Ovary (tissue), 9 donors: Measurements from ENCODE around the gene YLPM1. TPM values are rescaled to one million over a fixed set of nuclear protein-coding genes. Genes with fewer than 3 reads are reported as not detected.

Source experiments
- DNase-seq, 5 donors: peaks; one replicate each; pipeline ENCODE4 v3.0.0-alpha.2; 2019 to 2020
- H3K27ac ChIP-seq, 2 donors: fragments of 200-600 bp; one replicate each; pipeline versions ENCODE4 v1.5.1 to v1.8.0; 2019 to 2022
- H3K27me3 ChIP-seq: fragments of 200-600 bp; one replicate; pipeline ENCODE4 v1.8.0; 2022
- H3K36me3 ChIP-seq: fragments of 200-600 bp; sonication (generic); one replicate; pipeline ENCODE4 v1.5.1; 2019
- H3K4me1 ChIP-seq: one replicate; pipeline ENCODE4 v1.8.1; 2013; ENCODE audit warnings: mild to moderate bottlenecking, moderate library complexity; ENCODE audit not compliant: insufficient read depth
- H3K4me3 ChIP-seq: fragments of 200-600 bp; sonication (generic); one replicate; pipeline ENCODE4 v1.5.1; 2017
- H3K9me3 ChIP-seq, 2 donors: fragments of 200-600 bp in 1 of 2; sonication (generic) in 1 of 2; one replicate each; pipeline versions ENCODE4 v1.5.1 to v1.8.1; 2013 to 2019; ENCODE audit warnings: mild to moderate bottlenecking in 1 of 2, moderate library complexity in 1 of 2
- CTCF ChIP-seq, 3 donors: fragments of 450-650 bp in 2 of 3; fragments of 200-600 bp in 1 of 3; IDR thresholded peaks; one replicate each; pipeline versions ENCODE4 v1.5.1 to v1.8.0; 2016 to 2022; ENCODE audit warnings: antibody characterized with exemption in 3 of 3, mild to moderate bottlenecking in 1 of 3
- EP300 ChIP-seq: sonication (generic); formaldehyde crosslinking; IDR thresholded peaks from one replicate; pipeline ENCODE4 v1.6.1; 2017; ENCODE audit warnings: antibody characterized with exemption
- POLR2A ChIP-seq: fragments of 450-650 bp; IDR thresholded peaks from one replicate; pipeline ENCODE4 v1.6.1; 2017; ENCODE audit warnings: antibody characterized with exemption, mild to moderate bottlenecking, moderate library complexity
- WGBS, 3 donors: extraction: QIAGEN DNeasy Blood & Tissue Kit in 1 of 3; methylation state at CpG; one replicate each; pipeline versions ENCODE4 v1.1.5 to v1.1.7; 2013 to 2017; 5-methylcytosine and 5-hydroxymethylcytosine counted together
- intact Hi-C, 4 donors: fragments of 100-400 bp; cut with DNase I; formaldehyde crosslinking; loops; one replicate each; pipeline versions ENCODE4 v1.11.0 to v1.15.1; 2022 to 2023
- polyA plus RNA-seq, 2 donors: library from polyadenylated mRNA; stranded (reverse); fragments of 200-250 nt in 1 of 2; fragments of 350-450 nt in 1 of 2; fragmentation: Illumina TruSeq in 1 of 2; extraction: RNeasy Lipid Tissue Mini Kit (QIAGEN cat#74804) in 1 of 2; gene quantifications; one replicate each; pipeline ENCODE4 v1.2.3, GENCODE V29; 2013 to 2014
- total RNA-seq, 7 donors: library from RNA; depleted of rRNA in 2 of 7; stranded (reverse); fragments of >200 nt in 2 of 7; fragmentation: NEBNext Ultra II Directional in 3 of 7; extraction: Animal tissue kit (Norgen Biotek cat#: 25700) in 3 of 7; gene quantifications; one replicate each; pipeline versions ENCODE4 v1.1.0 to v1.2.4, GENCODE V29; 2016 to 2023
- donor health status: DM: no; HTN: no; CAD: no; lungs with moderate emphysema.
- donor health status: DM: no; HTN: no; CAD: no.
- donor health status: Bipolar disorder and iron deficiency.
- donor health status: DM: yes; HTN: yes; CAD: no.
- donor health status: DM: no; HTN: no; CAD: no.
- donor health status: DM: yes; HTN: yes; CAD: no.

Gene YLPM1
- total and polyA plus RNA-seq, 9 donors: 30.1 to 92.4 (median 68.4) TPM

GRCh38 chr14:74763803-74764531 lies 851 bp downstream of the YLPM1 start:
- Histone ChIP-seq H3K4me1 (peaks cover 8% of the 10 kb centered on the region), H3K36me3 (no peaks in the 10 kb centered on the region), H3K4me3 (peak overlapping the region; percentile 91), H3K27me3 (no peaks in the 10 kb centered on the region), H3K9me3 (no peaks in the 10 kb centered on the region), H3K27ac (peak overlapping the region; percentile 58 to 88)
- peak in 2 of 5 donors; percentile 14 to 21 for DNase-seq
- TF ChIP-seq EP300: no peak
- no peak for TF ChIP-seq POLR2A
- TF ChIP-seq CTCF (IDR thresholded peaks at IDR 0.05): no peak
- intact Hi-C loops: no loop called here
- WGBS, 3 donors: 1% methylated on average over 18 to 19 of the region's 19 CpGs

DNA sequence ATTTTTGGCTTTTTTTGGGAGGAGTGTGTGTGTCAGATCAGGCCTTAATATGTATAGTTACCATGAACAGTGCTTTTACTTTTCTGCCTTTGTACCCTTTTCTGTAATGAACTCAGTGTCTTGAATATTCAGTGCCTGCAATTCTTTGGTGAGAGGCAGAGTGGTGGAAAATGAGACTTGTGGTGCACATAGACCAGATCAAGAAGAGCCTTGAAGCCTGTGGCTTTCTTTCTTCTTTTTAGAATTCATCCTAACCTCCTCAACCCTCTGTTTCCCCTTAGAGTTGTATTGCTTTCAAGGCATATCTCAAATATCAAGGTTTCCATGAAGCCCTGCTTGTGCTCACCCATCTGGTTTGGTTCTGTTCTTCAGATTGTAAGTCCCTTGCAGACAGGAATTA lies 2.6 kb downstream of the YLPM1 start:
- no peak overlapping the region for H3K27ac ChIP-seq
- H3K27me3 ChIP-seq: no peaks in the 10 kb centered on the region
- DNase-seq: no peak
- H3K9me3 ChIP-seq: no peaks in the 10 kb centered on the region
- TF ChIP-seq POLR2A (no peak), CTCF (IDR thresholded peaks at IDR 0.05) (no peak), EP300 (no peak)
- no peak overlapping the region for H3K4me3 ChIP-seq
- no peaks in the 10 kb centered on the region for H3K36me3 ChIP-seq
- intact Hi-C loops: no loop called here
- H3K4me1 ChIP-seq: peaks cover 8% of the 10 kb centered on the region

DNA sequence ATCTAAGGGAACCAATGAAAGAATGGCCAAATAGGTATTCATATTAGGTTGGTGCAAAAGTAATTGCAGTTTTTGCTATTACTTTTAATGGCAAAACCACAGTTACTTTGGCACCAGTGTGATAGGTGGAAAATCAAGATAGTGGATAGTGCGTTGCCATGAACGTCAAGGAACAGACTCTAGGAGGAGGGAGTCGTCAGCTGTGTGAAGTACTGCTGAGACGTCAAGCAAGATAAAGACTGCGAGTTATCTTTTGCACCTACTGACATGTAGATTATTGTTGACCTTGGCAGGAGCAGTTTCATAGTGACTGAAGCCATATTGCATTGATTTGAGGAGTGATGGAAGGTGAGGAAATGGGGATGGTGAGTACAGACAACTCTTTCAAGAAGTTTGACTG lies 8.3 kb downstream of the YLPM1 start:
- Histone ChIP-seq H3K27ac (no peak overlapping the region), H3K9me3 (no peaks in the 10 kb centered on the region), H3K4me1 (peaks cover 6% of the 10 kb centered on the region), H3K4me3 (no peak overlapping the region), H3K27me3 (no peaks in the 10 kb centered on the region), H3K36me3 (no peaks in the 10 kb centered on the region)
- no peak for TF ChIP-seq CTCF (IDR thresholded peaks at IDR 0.05)
- no peak for TF ChIP-seq EP300
- no peak for TF ChIP-seq POLR2A
- WGBS, 3 donors: 73 to 75% (median 75%) methylated on average over 5 of the region's 5 CpGs
- intact Hi-C loops: no loop called here
- no peak for DNase-seq

- Histone ChIP-seq H3K36me3 (no peaks in the 10 kb centered on the region), H3K4me3 (no peak overlapping the region), H3K27me3 (no peaks in the 10 kb centered on the region), H3K27ac (no peak overlapping the region), H3K4me1 (no peaks in the 10 kb centered on the region), H3K9me3 (no peaks in the 10 kb centered on the region)
- no peak for DNase-seq
- TF ChIP-seq POLR2A (no peak), EP300 (no peak), CTCF (IDR thresholded peaks at IDR 0.05) (no peak)
- intact Hi-C loops: no loop called here
These were observed 21.5 kb downstream of the YLPM1 start for GRCh38 chr14:74784634-74785033.
